HL-60 (cell line): ENCODE measurements around the gene SPEN.

ENCODE experiments used
- DNase-seq, 2 experiments: peaks; one replicate each; pipeline ENCODE4 v3.0.0-alpha.2; 2010 to 2020; ENCODE audit warnings: low read depth in 1 of 2, low spot score in 1 of 2
- H3K27ac ChIP-seq: fragments of 250-450 bp; sonication (Bioruptor Pico); replicated peaks from 2 replicates; pipeline ENCODE4 v1.5.1; 2020; ENCODE audit warnings: mild to moderate bottlenecking, moderate library complexity
- H3K27me3 ChIP-seq: fragments of 250-450 bp; sonication (Bioruptor Pico); 2 replicates; pipeline ENCODE4 v1.5.1; 2021; ENCODE audit warnings: mild to moderate bottlenecking, moderate library complexity; ENCODE audit not compliant: insufficient read depth, poor library complexity, severe bottlenecking
- H3K4me3 ChIP-seq: replicated peaks from 2 replicates; pipeline ENCODE4 v1.5.1; 2011; ENCODE audit warnings: mild to moderate bottlenecking, control low read depth, low read length; ENCODE audit not compliant: insufficient read depth
- GABPA ChIP-seq: IDR thresholded peaks from 2 replicates; pipeline ENCODE4 v1.6.1; 2012; ENCODE audit warnings: low read depth
- POLR2AphosphoS5 ChIP-seq: IDR thresholded peaks from 2 replicates; pipeline ENCODE4 v1.6.1; 2012; ENCODE audit warnings: low read depth
- REST ChIP-seq: IDR thresholded peaks from 2 replicates; pipeline ENCODE4 v1.6.1; 2012; ENCODE audit warnings: low read depth; ENCODE audit not compliant: insufficient replicate concordance
- SPI1 ChIP-seq: IDR thresholded peaks from 2 replicates; pipeline ENCODE4 v1.6.1; 2012; ENCODE audit warnings: low read depth, mild to moderate bottlenecking, borderline replicate concordance
- TF ChIP-seq, protein P1 (sequence below): IDR thresholded peaks from one replicate; pipeline ENCODE4 v1.5.1; 2011; ENCODE audit warnings: low read length, control low read depth, inconsistent platforms; ENCODE audit not compliant: insufficient read depth

SPEN gene

DNA sequence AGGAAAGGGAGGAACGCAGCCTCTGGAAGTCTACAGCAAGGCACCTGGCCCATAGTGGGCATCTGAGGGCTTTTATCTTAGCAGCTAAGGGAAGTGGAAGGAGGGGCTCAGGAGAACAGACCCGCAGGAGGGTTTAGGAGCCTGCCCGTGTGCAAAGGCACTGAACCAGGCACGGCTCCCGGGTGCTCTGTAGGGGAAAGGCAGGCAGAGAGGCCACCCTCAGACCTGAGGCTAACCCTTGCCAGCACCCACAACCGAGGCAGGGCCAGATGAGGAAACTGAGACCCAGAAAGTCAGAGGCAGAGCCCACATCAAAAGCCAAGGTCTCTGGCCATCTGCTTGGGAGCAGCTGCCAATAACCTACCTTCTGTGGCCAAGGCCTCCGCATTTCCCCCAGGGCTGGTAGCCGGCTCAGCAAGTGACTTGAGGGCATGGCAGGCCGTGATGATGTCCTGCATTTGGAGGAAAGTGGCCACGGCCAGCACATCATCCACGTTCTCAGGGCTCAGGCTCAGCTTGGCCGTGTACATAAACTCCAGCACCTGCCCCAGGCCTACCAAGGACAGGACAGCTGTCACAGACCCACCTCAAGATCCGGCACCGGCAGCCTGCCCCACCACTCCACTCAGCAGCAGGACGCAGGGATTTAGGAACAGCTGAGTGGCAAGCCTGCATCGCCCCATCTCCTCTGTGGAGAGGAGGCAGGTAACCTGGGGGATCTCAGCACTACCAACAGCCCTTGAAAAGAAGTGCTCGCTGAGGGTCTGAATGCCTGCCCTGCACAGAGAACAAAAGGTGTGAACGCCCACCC, 99.3 kb downstream of the SPEN start:
- DNase-seq, result no peak
- TF ChIP-seq, protein P1, sequence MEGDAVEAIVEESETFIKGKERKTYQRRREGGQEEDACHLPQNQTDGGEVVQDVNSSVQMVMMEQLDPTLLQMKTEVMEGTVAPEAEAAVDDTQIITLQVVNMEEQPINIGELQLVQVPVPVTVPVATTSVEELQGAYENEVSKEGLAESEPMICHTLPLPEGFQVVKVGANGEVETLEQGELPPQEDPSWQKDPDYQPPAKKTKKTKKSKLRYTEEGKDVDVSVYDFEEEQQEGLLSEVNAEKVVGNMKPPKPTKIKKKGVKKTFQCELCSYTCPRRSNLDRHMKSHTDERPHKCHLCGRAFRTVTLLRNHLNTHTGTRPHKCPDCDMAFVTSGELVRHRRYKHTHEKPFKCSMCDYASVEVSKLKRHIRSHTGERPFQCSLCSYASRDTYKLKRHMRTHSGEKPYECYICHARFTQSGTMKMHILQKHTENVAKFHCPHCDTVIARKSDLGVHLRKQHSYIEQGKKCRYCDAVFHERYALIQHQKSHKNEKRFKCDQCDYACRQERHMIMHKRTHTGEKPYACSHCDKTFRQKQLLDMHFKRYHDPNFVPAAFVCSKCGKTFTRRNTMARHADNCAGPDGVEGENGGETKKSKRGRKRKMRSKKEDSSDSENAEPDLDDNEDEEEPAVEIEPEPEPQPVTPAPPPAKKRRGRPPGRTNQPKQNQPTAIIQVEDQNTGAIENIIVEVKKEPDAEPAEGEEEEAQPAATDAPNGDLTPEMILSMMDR, result no peak
- TF ChIP-seq SPI1, result no peak
- no peak for TF ChIP-seq POLR2AphosphoS5
- no peak for TF ChIP-seq REST
- no peak for TF ChIP-seq GABPA
- no peak overlapping the region for H3K4me3 ChIP-seq
- no peak overlapping the region for H3K27ac ChIP-seq
- H3K27me3 ChIP-seq, result no peaks in the 10 kb centered on the region

DNA sequence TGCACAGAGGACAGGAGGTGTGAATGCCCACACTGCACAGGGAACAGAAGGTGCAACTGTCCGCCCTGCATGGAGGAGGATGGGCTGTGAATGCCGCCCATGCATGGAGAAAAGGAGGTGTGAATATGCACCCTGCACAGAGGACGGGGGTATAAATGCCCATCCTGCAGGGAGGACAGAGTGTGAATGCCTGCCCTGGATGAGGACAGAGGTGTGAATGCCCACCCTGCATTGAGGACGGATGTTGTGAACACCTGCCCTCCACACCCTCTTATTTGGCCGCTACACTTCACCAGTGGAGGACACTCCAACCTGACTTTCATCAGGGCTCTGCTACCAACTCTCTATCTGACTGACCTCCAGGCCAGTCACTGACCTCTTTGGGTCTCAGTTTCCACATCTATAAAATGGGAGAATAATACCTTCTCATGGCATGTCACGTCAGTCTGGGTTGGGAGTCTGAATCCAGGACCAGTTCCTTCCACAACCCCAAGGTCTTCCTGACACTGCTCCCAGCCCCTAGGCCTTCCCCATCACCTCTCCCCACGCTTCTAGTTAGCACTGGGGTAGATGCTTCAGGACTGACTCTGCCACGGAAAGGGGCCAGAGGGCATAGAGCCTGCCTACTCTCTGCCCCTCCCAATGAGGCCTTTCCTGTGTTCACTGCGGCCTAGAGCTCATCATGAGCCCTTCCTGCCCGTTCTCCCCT, 100.0 kb downstream of the SPEN start:
- H3K4me3 ChIP-seq, result no peak overlapping the region
- TF ChIP-seq REST (no peak), POLR2AphosphoS5 (no peak), SPI1 (no peak)
- H3K27me3 ChIP-seq, result no peaks in the 10 kb centered on the region
- DNase-seq, result no peak
- no peak overlapping the region for H3K27ac ChIP-seq

DNA sequence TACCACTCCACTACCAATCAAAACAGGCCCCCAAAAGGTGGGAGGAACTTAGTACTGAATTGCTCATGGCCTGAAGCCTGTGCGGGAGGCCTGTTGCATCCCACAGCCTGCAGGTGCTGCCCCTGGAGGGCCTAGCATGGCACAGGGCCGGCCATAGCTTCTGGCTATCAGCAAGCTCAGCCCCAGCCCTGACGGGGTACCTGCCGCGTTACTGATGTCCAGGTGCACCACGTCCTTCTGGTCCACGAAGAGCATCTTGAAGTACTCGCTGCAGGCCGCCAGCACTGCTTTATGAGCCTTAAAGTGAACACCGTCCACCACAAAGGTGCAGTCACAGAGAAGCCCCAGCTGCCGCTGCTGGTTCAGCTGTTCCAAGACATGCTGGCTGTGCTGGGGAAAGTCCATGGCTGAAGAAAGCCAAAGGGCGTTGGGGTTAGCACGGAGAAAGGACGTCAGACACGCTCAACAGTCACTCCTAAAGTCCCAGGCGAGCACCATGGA, 100.6 kb downstream of the SPEN start:
- Histone ChIP-seq H3K27ac (no peak overlapping the region), H3K4me3 (no peak overlapping the region), H3K27me3 (no peaks in the 10 kb centered on the region)
- no peak for DNase-seq
- TF ChIP-seq REST (no peak), SPI1 (no peak), GABPA (no peak), POLR2AphosphoS5 (no peak)
- TF ChIP-seq, protein P1, result no peak
